ENCODE data around the gene RIMBP2.

GRCh38 chr12:130398100-130398848 is 317.8 kb downstream of the RIMBP2 start:
- TF ChIP-seq CTCF (conservative IDR thresholded peaks at IDR 0.05; ENCODE audit: low read depth in 2 of 2) (no peak), CREB1 (CRISPR knock-in tag; IDR thresholded peaks at IDR 0.05; ENCODE audit: low read depth) (no peak), POLR2AphosphoS5 (IDR thresholded peaks at IDR 0.05; ENCODE audit: low read depth) (no peak), EZH2 (IDR thresholded peaks at IDR 0.05; ENCODE audit: low read depth, unreplicated experiment) (no peak)
- TF ChIP-seq, protein P1, sequence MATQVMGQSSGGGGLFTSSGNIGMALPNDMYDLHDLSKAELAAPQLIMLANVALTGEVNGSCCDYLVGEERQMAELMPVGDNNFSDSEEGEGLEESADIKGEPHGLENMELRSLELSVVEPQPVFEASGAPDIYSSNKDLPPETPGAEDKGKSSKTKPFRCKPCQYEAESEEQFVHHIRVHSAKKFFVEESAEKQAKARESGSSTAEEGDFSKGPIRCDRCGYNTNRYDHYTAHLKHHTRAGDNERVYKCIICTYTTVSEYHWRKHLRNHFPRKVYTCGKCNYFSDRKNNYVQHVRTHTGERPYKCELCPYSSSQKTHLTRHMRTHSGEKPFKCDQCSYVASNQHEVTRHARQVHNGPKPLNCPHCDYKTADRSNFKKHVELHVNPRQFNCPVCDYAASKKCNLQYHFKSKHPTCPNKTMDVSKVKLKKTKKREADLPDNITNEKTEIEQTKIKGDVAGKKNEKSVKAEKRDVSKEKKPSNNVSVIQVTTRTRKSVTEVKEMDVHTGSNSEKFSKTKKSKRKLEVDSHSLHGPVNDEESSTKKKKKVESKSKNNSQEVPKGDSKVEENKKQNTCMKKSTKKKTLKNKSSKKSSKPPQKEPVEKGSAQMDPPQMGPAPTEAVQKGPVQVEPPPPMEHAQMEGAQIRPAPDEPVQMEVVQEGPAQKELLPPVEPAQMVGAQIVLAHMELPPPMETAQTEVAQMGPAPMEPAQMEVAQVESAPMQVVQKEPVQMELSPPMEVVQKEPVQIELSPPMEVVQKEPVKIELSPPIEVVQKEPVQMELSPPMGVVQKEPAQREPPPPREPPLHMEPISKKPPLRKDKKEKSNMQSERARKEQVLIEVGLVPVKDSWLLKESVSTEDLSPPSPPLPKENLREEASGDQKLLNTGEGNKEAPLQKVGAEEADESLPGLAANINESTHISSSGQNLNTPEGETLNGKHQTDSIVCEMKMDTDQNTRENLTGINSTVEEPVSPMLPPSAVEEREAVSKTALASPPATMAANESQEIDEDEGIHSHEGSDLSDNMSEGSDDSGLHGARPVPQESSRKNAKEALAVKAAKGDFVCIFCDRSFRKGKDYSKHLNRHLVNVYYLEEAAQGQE (IDR thresholded peaks at IDR 0.05; ENCODE audit: unreplicated experiment): no peak
